Stimulated activated CD8-positive, alpha-beta memory T cell treated with anti-CD3 and anti-CD28 coated beads, Interleukin-7, amount 100 ng/mL, for 1 hour (primary cell): ENCODE results near the gene L3MBTL4.
"Not testable (repeated sequence)": the region's sequence is repeated elsewhere in the genome, so short reads cannot be mapped to it uniquely, and the experiment has no call there.

Source experiments
- DNase-seq, 2 donors: peaks; one replicate each; pipeline ENCODE4 v3.0.0-alpha.2; 2020; ENCODE audit warnings: low read depth in 2 of 2

Gene L3MBTL4

DNA sequence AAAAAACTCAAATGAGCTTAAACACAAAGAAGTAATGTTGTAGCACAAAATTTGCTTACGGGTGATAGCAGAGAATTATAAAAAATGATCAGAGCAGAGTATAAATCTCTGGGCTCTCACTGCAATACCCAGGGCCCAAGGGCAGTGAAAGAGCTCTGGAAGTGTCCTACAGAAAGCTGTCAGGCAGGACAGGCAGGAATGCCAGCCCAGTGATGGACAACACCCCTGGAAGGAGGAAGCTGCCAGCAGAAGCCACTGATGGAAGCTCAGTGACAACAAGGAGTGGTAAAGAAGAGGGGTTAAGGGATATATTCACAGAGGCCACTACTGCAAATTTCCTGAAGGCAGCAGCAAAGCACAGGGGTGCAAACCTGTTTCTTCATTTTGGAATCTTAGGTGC, 214.9 kb downstream of the L3MBTL4 start:
- DNase-seq: no peak

DNA sequence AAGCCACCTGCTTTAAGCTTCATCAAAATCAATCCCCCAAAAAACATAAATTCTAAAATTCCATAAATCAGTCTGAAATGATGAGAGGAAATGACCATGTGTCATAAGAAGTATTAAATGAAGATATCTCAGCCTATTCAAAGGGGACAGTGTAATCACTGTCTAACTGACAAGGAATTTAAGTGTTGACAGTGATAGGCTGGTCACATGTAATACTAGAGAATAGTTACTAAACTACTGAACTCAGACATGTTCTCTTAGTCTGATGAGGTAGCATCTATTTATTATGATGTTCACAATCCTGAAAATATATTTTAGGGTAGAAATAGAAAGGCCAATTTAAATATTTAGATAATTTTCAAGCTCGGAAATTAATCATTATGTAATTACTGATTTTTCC, 216.1 kb downstream of the L3MBTL4 start:
- no peak for DNase-seq

DNA sequence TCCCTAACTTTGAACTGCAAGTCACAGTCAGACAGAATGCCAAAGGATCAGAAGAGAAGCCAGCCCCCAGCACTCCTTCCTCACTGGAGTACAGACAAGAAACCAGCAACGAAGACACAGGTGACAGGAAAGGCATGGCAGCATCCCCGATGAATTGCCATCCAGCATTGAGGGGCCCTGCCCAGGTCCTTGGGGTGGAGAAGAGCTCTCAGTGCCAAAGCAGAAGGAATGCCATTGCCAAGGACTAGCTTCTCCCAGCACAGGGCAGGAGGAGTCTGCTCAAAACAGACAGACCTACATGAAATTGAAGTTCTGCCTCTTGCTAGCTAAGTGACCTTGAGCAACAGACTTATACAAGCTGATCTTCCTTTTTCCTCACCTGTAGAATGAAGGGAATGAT, 220.1 kb downstream of the L3MBTL4 start:
- no peak for DNase-seq

DNA sequence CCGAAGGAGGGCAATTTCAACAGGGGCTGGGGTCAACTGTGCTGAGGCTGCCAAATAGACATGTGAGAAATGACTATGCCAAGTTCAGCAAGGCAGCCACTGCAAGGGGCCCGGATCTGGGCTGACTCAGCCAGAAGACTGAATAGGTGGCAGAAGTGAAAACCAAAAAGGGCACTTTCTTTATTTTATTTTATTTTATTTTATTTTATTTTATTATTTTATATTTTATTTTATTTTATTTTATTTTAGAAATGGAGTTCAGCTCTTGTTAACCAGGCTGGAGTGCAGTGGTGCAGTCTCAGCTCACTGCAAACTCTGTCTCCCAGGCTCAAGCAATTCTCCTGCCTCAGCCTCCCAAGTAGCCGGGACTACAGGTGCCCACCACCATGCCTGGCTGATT, 228.9 kb downstream of the L3MBTL4 start:
- not testable (repeated sequence) for DNase-seq

DNA sequence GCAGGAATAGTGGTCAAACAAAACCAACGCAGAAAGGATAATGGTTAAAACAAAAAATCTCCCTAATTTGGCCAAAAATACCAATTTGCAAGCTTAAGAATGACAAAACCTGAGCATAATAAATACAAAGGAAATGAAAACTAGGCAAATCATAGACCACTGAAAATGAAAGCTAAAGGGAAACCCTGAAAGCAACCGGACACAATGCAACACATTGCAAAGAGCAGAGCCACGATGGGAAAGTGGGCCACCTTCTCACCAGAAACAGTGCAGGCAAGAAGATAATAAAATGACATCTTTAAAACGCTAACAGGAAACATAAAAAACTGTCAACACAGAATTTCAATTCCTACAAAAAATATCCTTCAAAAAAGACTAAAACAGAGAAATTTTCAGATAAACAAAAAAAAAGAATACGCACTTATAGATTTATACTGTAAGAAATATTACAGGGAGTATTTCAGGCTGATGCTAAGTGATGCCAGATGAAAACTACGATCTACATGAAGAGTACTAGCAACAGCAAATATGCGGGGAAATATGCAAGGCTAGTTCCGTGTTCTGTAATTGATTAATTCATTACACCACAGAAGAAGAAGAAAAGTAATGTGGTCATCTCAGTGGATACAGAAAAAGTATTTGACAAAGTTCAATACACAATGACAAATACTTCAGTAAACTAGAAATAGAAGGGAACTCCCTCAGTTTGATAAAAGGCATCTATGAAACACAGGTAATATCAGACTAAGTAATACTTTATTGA, 239.5 kb downstream of the L3MBTL4 start:
- no peak for DNase-seq

DNA sequence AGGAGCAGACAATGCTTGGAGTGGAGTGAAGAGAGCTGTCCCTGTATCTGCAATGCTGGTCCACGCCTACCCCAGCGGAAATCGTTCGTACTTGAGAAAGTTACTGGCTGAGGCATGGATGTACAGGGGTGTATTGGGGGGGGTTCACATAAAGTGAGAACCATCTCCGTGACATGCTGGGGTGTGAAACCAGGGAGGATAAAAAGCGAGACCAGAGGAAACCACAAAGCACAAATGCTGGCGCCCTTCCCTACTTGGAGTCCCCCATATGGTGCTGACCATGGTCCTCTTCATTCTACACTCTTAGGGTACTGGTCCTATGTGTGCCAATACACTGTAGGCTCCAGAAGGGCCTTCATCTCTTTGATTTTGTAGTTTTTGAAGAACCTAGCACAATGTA, 244.1 kb downstream of the L3MBTL4 start:
- DNase-seq: peak in 1 of 2 donors; percentile 0

- DNase-seq: no peak
These were observed 253.2 kb downstream of the L3MBTL4 start for GRCh38 chr18:6161549-6161948.

DNA sequence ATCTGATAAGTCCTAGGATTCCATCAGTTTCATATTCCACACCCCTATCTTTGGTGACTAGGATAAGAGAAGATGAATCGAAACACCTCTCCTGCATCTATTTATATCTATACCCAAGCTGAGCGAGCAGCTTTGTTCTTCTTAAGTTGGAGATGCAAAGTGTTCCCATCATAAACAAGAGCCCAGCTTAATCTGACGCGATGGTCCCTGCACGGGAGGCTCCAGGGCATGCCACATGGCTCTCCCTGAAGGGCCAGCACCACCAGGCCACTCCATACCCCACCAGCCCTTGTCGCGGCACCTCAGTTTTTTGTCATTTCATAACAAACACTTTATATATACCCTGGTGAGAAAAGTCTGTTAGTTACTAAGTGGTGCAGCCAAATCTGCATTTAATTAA, 255.3 kb downstream of the L3MBTL4 start:
- DNase-seq: no peak

DNA sequence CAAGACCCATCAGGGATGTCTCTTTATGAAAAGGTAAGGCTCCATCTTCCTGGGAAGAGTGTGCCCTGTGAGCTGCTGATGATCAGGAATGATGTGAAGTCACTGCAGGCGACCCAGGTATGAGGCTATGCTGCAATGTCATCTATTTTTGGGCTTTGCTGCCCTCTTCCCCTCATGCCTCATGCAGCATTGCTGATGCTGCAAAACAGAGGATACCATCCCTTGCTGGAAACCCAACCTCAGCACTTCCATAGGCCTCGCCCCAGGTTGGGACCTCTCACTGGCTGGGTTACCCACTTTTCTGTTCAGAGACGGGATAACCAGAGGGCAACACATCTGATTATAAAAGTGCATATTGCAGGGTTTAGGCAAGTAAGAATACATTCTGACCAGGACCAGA, 255.8 kb downstream of the L3MBTL4 start:
- DNase-seq: no peak

DNA sequence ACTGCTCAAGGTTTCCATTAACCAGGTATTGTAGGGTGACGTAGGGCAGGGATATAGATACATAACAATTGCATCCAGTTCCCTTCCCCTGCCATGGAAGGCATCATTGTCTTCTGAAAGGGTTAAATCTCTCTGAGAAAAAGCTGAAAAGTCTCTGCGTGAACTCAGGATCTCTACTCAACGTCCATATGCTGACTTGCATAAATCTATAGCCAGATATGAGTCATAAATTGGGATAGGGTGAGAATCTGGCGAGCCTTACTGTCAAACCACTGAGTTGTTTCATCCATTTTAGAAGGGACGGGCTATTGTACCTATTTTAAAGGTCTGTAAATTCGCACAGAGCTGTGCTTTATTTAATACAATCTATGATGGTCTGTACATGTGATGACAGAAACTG, 258.3 kb downstream of the L3MBTL4 start:
- no peak for DNase-seq

GRCh38 chr18:6155707-6156106, 259.0 kb downstream of the L3MBTL4 start:
- no peak for DNase-seq

DNA sequence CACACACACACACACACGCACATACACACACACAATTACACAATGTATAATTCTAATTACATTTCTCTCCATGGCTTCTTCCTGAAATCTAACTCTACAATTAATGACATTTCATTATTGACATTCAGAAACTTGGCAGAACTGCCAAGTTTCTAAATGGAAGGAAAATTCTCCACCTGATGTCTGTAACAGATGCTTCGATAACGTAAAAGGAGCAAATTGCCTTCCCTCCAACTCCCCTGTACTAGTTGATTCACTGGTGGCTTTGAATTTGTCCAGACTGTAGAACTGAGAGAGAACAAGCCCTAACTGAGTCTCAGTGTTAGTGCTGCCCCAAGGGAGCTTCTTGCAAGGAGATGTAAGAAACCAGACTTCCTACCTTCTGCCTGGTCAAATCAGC, 264.3 kb downstream of the L3MBTL4 start:
- DNase-seq: no peak

- DNase-seq: no peak
These were observed 268.4 kb downstream of the L3MBTL4 start for GRCh38 chr18:6146307-6146661.

DNA sequence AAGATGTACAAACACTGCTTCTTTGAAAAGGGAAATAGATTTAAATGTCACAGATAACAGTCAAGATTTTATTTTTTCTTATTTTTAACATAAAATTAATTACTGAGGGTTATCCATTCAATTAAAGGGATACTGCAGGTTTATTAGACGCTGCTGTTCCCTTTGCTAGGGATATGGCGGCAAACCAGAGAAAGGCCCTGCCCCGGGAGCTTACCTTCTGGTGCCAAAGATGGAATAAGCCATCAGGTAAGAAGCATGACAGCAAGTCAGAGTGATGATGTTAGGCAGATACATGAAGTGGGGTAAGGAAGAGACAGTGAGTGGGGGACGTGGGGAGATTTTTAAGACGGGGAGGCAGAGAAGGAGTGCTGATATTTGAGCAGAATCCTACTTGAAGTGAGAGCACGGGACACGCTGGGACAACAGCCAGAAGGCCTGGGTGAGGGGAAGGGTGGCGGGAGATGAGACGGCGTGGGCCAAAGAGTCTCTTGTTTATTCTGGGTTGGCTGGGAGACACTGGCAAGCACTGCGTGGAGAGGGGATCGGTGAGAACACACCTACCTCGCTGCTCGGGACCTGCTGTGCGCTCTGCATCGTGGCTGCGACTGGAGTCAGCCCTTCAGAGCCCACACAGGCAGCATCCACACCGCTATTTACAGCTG, 268.9 kb downstream of the L3MBTL4 start:
- DNase-seq: no peak

- DNase-seq: no peak
These were observed 275.7 kb downstream of the L3MBTL4 start for GRCh38 chr18:6139007-6139406.

GRCh38 chr18:6135901-6136300, 278.8 kb downstream of the L3MBTL4 start:
- not testable (repeated sequence) for DNase-seq

DNA sequence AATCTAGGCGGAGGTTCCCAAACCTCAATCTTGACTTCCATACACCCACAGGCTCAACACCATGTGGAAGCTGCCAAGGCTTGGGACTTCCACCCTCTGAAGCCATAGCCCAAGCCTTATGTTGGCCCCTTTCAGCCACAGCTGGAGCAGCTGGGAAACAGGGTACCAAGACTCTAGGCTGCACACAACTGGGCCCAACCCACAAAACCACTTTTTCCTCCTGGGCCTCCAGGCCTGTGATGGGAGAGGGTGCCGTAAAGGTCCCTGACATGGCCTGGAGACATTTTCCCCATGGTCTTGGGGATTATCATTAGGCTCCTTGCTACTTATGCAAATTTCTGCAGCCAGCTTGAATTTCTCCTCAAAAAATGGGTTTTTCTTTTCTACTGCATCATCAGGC, 279.7 kb downstream of the L3MBTL4 start:
- not testable (repeated sequence) for DNase-seq

- DNase-seq: no peak
These were observed 281.9 kb downstream of the L3MBTL4 start for GRCh38 chr18:6132751-6133368.

DNA sequence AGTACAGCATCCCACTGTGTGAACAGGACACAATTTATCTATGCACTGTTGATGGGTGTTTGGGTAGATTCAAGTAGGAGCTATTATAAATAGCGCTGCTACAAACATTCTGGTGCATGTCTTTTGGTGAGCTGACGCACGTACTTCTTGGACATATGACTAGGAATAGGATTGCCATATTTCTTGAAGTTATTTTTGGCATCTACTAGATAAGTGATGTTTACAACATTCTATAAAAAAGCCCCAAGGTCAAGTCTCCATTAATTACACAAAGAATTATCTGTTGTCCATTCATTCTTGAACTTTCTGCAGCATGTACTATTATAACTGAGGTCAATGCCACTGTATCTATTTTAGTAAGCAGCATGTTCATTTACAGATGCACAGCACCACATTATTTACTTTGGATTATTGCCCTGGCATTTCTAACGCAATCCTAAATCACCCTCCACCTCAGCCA, 293.9 kb downstream of the L3MBTL4 start:
- DNase-seq: no peak

DNA sequence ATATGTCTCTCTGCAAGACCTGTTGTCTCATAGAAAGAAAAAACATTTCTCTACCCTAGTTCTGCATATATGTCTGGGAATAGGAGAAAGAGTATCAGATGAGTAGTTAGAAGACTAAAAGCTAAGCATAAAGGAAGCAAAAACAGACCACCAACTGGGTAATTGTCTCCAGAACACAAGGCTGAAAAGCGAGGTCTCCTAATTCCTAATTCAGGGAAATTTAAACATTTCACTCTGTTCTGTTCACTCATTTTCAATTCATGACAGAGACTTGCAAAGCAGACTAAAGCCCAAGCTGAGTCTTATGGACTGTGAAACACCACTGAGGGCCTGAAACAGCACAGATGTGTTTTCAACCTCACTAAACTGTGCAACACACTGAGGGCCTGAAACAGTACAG, 294.9 kb downstream of the L3MBTL4 start:
- DNase-seq: no peak

DNA sequence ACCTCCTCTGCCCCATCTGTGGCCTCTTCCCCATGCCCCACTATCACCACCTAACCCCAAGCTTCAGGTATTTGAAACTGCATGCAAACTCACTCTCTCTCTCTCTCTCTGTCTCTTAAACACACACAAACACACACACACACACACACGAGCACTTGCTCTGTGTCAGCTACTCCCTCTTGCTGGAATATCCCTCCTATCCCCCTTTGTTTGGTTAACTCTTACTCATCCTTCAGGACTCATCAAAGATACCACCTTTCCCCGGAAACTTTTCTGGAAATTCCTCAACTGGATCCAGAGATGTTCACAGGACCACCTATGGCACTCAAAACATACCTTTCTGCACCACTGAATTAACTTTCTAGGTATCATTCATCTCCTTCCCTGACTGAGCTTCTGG, 296.6 kb downstream of the L3MBTL4 start:
- no peak for DNase-seq

DNA sequence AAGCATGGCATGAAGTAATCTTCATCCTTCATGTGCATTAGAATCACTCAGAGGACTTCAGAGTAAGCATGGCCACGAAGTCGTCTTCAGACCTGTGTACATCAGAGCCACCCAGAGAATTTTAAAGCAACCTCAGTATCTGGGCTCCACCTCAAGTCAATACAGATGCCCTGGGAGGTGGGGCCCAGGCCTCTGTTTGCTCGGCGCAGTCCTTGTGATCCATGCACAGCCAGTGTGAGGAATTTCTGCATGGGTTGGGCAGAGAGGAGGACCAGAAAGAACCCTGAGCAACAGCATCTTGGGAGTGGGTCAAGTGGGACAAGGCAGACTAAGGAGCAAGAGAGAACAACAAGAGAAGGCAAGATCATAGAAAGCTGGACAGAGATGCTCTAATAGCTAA, 299.0 kb downstream of the L3MBTL4 start:
- no peak for DNase-seq

- no peak for DNase-seq
These were observed 301.1 kb downstream of the L3MBTL4 start for GRCh38 chr18:6113650-6114049.
